Sigmoid colon (tissue), 7 donors: ENCODE measurements around the gene HPS5. TPM values are rescaled to one million over a fixed set of nuclear protein-coding genes. Genes with fewer than 3 reads are reported as not detected.
"Not testable (repeated sequence)": the region's sequence is repeated elsewhere in the genome, so short reads cannot be mapped to it uniquely, and the experiment has no call there.

ENCODE experiments used
- DNase-seq: peaks from one replicate; pipeline ENCODE4 v3.0.0-alpha.2; 2019
- H3K27ac ChIP-seq, 4 donors: fragments of 200-600 bp; sonication (generic); one replicate each; pipeline ENCODE4 v1.5.1; 2016 to 2019; ENCODE audit warnings: mild to moderate bottlenecking in 1 of 4
- H3K27me3 ChIP-seq, 3 donors: fragments of 200-600 bp; sonication (generic); one replicate each; pipeline ENCODE4 v1.5.1; 2019; ENCODE audit warnings: mild to moderate bottlenecking in 1 of 3
- H3K36me3 ChIP-seq, 4 donors: fragments of 200-600 bp; sonication (generic); one replicate each; pipeline ENCODE4 v1.5.1; 2016 to 2019
- H3K4me1 ChIP-seq, 4 donors: fragments of 200-600 bp; sonication (generic); one replicate each; pipeline ENCODE4 v1.5.1; 2017 to 2019
- H3K4me3 ChIP-seq, 4 donors: fragments of 200-600 bp; sonication (generic); one replicate each; pipeline ENCODE4 v1.5.1; 2017 to 2019; ENCODE audit warnings: mild to moderate bottlenecking in 2 of 4, moderate library complexity in 1 of 4
- H3K9me3 ChIP-seq, 4 donors: fragments of 200-600 bp in 3 of 4; sonication (generic) in 3 of 4; one replicate each; pipeline versions ENCODE4 v1.5.1 to v1.6.1; 2013 to 2019
- EP300 ChIP-seq, 4 donors: sonication (generic); formaldehyde crosslinking; IDR thresholded peaks; one replicate each; pipeline ENCODE4 v1.6.1; 2017; ENCODE audit warnings: antibody characterized with exemption in 4 of 4
- POLR2A ChIP-seq, 2 donors: fragments of 450-650 bp; IDR thresholded peaks; one replicate each; pipeline ENCODE4 v1.6.1; 2016; ENCODE audit warnings: antibody characterized with exemption in 2 of 2, mild to moderate bottlenecking in 2 of 2, moderate library complexity in 2 of 2
- POLR2AphosphoS5 ChIP-seq, 4 donors: sonication (generic); formaldehyde crosslinking; IDR thresholded peaks; one replicate each; pipeline ENCODE4 v1.6.1; 2017; ENCODE audit warnings: antibody characterized with exemption in 4 of 4
- WGBS, 2 donors: extraction: QIAGEN DNeasy Blood & Tissue Kit; methylation state at CpG; one replicate each; pipeline ENCODE4 v1.1.7; 2013; 5-methylcytosine and 5-hydroxymethylcytosine counted together
- intact Hi-C: fragments of 100-400 bp; cut with DNase I; formaldehyde crosslinking; loops from one replicate; pipeline ENCODE4 v1.15.1; 2023
- polyA plus RNA-seq, 3 donors: library from polyadenylated mRNA; stranded (reverse); fragments of 200-250 nt; gene quantifications; one replicate each; pipeline ENCODE4 v1.2.3, GENCODE V29; 2013
- total RNA-seq, 4 donors: library from RNA; depleted of rRNA; stranded (reverse); fragments of >200 nt; gene quantifications; one replicate each; pipeline ENCODE4 v1.1.0, GENCODE V29; 2016
- TF ChIP-seq, protein P1 (sequence below), 4 experiments: fragments of 450-650 bp in 3 of 4; fragments of 200-600 bp in 1 of 4; IDR thresholded peaks; one replicate each; pipeline ENCODE4 v1.5.1; 2016 to 2019; ENCODE audit warnings: antibody characterized with exemption in 4 of 4, mild to moderate bottlenecking in 3 of 4, moderate library complexity in 2 of 4
- donor health status: healthy with polysubstance abuse.
- donor health status: Bipolar disorder and iron deficiency.
- donor health status: healthy.

The HPS5 gene
- total and polyA plus RNA-seq, 7 donors = 4.2 to 28.5 (median 17.7) TPM

DNA sequence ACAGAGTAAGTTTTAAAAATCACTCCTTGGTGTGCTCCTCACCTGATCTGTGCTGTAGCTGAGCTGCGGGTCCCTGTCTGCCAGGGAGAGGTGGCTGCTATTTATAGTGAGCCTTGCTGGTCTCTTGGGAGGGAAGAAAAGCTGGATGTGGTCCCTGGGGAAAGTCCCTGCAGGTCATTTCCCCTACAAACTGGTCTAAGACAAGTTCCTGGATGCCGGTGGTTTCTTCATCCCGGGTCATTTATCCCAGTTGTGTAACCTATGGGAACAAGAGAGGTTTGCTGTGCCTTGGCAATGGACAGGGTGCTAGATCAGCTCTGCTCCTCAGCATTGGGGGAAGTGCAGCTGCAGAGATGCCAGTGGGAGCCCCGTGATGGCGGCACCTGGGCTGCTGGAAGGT, 73.4 kb downstream of the HPS5 start, which contains the start of gene SAA2:
TSS of gene SAA2 (minus strand) at position 108 of the 400 bp plus-strand sequence. CDS start 657 bp downstream, outside the sequence.
- no peak within 1 kb of the TSS for H3K27ac ChIP-seq
- intact Hi-C loops = no loop called here
- no peaks in the 10 kb centered on the region for H3K36me3 ChIP-seq
- H3K4me3 ChIP-seq = no peak within 1 kb of the TSS
- H3K4me1 ChIP-seq = no peaks in the 10 kb centered on the region
- TF ChIP-seq POLR2AphosphoS5 (IDR thresholded peaks at IDR 0.05) (no peak), POLR2A (IDR thresholded peaks at IDR 0.05) (no peak), EP300 (IDR thresholded peaks at IDR 0.05) (no peak)
- TF ChIP-seq, protein P1, sequence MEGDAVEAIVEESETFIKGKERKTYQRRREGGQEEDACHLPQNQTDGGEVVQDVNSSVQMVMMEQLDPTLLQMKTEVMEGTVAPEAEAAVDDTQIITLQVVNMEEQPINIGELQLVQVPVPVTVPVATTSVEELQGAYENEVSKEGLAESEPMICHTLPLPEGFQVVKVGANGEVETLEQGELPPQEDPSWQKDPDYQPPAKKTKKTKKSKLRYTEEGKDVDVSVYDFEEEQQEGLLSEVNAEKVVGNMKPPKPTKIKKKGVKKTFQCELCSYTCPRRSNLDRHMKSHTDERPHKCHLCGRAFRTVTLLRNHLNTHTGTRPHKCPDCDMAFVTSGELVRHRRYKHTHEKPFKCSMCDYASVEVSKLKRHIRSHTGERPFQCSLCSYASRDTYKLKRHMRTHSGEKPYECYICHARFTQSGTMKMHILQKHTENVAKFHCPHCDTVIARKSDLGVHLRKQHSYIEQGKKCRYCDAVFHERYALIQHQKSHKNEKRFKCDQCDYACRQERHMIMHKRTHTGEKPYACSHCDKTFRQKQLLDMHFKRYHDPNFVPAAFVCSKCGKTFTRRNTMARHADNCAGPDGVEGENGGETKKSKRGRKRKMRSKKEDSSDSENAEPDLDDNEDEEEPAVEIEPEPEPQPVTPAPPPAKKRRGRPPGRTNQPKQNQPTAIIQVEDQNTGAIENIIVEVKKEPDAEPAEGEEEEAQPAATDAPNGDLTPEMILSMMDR (IDR thresholded peaks at IDR 0.05) = no peak
- 68 to 75% methylated on average over 5 of the region's 5 CpGs for WGBS, 2 donors
- DNase-seq = no peak
- no peaks in the 10 kb centered on the region for H3K27me3 ChIP-seq
- H3K9me3 ChIP-seq = no peaks in the 10 kb centered on the region

GRCh38 chr11:18247191-18247581, 74.8 kb downstream of the HPS5 start:
- H3K4me3 ChIP-seq, H3K9me3 ChIP-seq, H3K27ac ChIP-seq, H3K36me3 ChIP-seq, DNase-seq, H3K27me3 ChIP-seq, intact Hi-C loops, H3K4me1 ChIP-seq: not testable (repeated sequence)
- whole genome bisulfite sequencing, 2 donors = 54 to 66% methylated on average over 2 to 3 of the region's 6 CpGs

- H3K4me3 ChIP-seq, intact Hi-C loops, H3K9me3 ChIP-seq, H3K27ac ChIP-seq, H3K36me3 ChIP-seq, H3K27me3 ChIP-seq, H3K4me1 ChIP-seq, DNase-seq: not testable (repeated sequence)
- 51 to 54% methylated on average over 11 of the region's 11 CpGs for WGBS, 2 donors
These were observed 75.4 kb downstream of the HPS5 start for GRCh38 chr11:18246379-18247190.

DNA sequence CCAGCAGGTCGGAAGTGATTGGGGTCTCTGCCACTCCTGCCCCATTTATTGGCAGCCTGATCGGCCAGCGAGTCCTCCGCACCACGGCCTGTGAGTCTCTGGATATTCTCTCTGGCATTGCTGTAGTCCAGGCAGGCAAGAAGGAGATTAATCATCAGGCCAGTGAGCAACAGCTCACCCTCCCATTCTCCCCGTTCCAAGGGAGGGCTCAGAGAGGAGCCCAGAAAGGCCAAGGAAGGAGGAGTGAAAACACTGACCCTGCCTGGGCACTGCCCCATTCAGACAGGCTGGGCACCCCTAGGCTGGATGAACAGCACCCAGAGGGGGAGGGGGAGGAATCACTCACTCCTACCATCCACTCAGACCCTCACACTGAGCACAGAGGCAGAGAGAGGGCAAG, 76.5 kb downstream of the HPS5 start:
- H3K9me3 ChIP-seq = no peaks in the 10 kb centered on the region
- no peak overlapping the region for H3K4me3 ChIP-seq
- no peaks in the 10 kb centered on the region for H3K4me1 ChIP-seq
- H3K36me3 ChIP-seq = no peaks in the 10 kb centered on the region
- TF ChIP-seq EP300 (IDR thresholded peaks at IDR 0.05) (no peak), POLR2A (IDR thresholded peaks at IDR 0.05) (no peak), POLR2AphosphoS5 (IDR thresholded peaks at IDR 0.05) (no peak)
- TF ChIP-seq, protein P1 (IDR thresholded peaks at IDR 0.05) = no peak
- no peak for DNase-seq
- 77 to 78% methylated on average over 6 of the region's 6 CpGs for WGBS, 2 donors
- H3K27ac ChIP-seq = no peak overlapping the region
- H3K27me3 ChIP-seq = no peaks in the 10 kb centered on the region
- intact Hi-C loops = no loop called here

- 0 to 2% methylated on average over 1 of the region's 1 CpG for WGBS, 2 donors
- no peaks in the 10 kb centered on the region for H3K27me3 ChIP-seq
- intact Hi-C loops = no loop called here
These were observed 78.1 kb downstream of the HPS5 start for GRCh38 chr11:18243783-18244362.

More at GRCh38 chr11:18243783-18244362, 78.1 kb downstream of the HPS5 start:
- no peak for DNase-seq
- Histone ChIP-seq H3K27ac (no peak overlapping the region), H3K36me3 (no peaks in the 10 kb centered on the region), H3K4me1 (no peaks in the 10 kb centered on the region), H3K4me3 (no peak overlapping the region), H3K9me3 (no peaks in the 10 kb centered on the region)
- TF ChIP-seq, protein P1 (IDR thresholded peaks at IDR 0.05) = peak in 2 of 4 experiments; percentile 8 to 43
- TF ChIP-seq POLR2A (IDR thresholded peaks at IDR 0.05) = no peak
- no peak for TF ChIP-seq POLR2AphosphoS5 (IDR thresholded peaks at IDR 0.05)
- TF ChIP-seq EP300 (IDR thresholded peaks at IDR 0.05) = no peak
